GM18870 (cell line): ENCODE measurements around the gene CYP2F1.
"Not testable (repeated sequence)": the region's sequence is repeated elsewhere in the genome, so short reads cannot be mapped to it uniquely, and the experiment has no call there.

Experiments
- ATAC-seq: cut with Tn5 transposase; IDR thresholded peaks from one replicate; pipeline ENCODE4 v1.9.1; 2021; ENCODE audit warnings: moderate library complexity; ENCODE audit not compliant: unreplicated experiment

CYP2F1 gene

GRCh38 chr19:41123716-41124294, 9.6 kb downstream of the CYP2F1 start:
- ATAC-seq: no peak

GRCh38 chr19:41126765-41127203, 12.6 kb downstream of the CYP2F1 start:
- not testable (repeated sequence) for ATAC-seq

- ATAC-seq: not testable (repeated sequence)
Observed at GRCh38 chr19:41127362-41127761, 13.1 kb downstream of the CYP2F1 start.

GRCh38 chr19:41127801-41128300, 13.6 kb downstream of the CYP2F1 start:
- ATAC-seq: not testable (repeated sequence)

GRCh38 chr19:41128692-41129091, 14.5 kb downstream of the CYP2F1 start:
- no peak for ATAC-seq

- no peak for ATAC-seq
Observed at GRCh38 chr19:41131186-41131585, 17.0 kb downstream of the CYP2F1 start.

GRCh38 chr19:41133260-41133659, 19.0 kb downstream of the CYP2F1 start:
- no peak for ATAC-seq

GRCh38 chr19:41134616-41135015, 20.4 kb downstream of the CYP2F1 start:
- ATAC-seq: no peak

GRCh38 chr19:41135390-41136384, 21.5 kb downstream of the CYP2F1 start:
- ATAC-seq: not testable (repeated sequence)

GRCh38 chr19:41136636-41137455, 22.6 kb downstream of the CYP2F1 start:
- no peak for ATAC-seq

GRCh38 chr19:41144403-41144802, 30.2 kb downstream of the CYP2F1 start:
- no peak for ATAC-seq

GRCh38 chr19:41149831-41150230, 35.6 kb downstream of the CYP2F1 start:
- no peak for ATAC-seq

- not testable (repeated sequence) for ATAC-seq
Observed at GRCh38 chr19:41150986-41151385, 36.8 kb downstream of the CYP2F1 start.

GRCh38 chr19:41154060-41154459, 39.8 kb downstream of the CYP2F1 start:
- no peak for ATAC-seq

GRCh38 chr19:41156207-41156606, 42.0 kb downstream of the CYP2F1 start:
- ATAC-seq: no peak

GRCh38 chr19:41159881-41160280, 45.6 kb downstream of the CYP2F1 start:
- no peak for ATAC-seq

- no peak for ATAC-seq
Observed at GRCh38 chr19:41161903-41162302, 47.7 kb downstream of the CYP2F1 start.

GRCh38 chr19:41166944-41167804, 52.9 kb downstream of the CYP2F1 start:
- ATAC-seq: no peak

GRCh38 chr19:41172297-41173164, 58.3 kb downstream of the CYP2F1 start:
- no peak for ATAC-seq
